ENCODE results near the gene WWOX.

WWOX gene

DNA sequence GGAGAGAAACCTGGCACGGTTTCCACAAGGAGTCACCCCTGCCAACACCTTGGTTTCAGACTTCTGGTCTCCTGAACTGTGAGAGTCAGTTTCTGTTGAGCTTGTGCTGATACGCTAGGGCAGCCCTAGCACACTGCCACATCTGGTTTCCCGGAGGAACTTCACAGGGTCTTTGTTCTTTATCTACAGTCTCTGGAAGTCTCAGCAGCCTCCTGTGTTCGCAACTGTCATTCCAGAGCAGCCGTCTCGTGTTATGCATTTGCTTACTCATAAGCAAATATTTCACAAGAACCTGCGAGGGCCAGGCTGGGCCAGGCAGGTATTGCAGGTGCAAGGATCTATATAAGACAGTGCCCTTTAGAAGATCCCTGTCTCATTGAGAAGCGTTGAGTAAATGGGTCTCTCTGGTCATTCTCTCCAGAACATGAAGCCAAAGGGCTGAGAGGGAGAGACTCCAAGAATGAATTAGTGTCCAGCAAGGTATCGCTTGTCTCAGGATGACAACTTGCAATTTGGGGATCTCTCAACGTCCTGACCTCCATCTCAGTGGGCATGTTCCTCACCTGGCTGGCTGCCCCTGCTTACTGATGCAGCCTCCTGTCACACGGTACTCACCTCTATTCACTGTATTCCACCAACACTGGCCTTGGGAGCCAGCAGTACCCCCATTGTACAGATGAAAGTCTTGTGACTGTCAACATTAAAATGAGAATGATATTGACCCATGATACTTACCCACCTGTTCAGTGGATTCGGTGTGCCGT, 141.2 kb downstream of the WWOX start:
- Histone ChIP-seq H3K4me3 (ENCODE audit: low read length) (no peak overlapping the region), H3K36me3 (ENCODE audit: insufficient read depth, low read length) (no peaks in the 10 kb centered on the region)

GRCh38 chr16:78242239-78242630, 142.8 kb downstream of the WWOX start:
- H3K9me3 ChIP-seq (ENCODE audit: low read length) = no peaks in the 10 kb centered on the region
- H3K27me3 ChIP-seq (ENCODE audit: insufficient read depth, low read length) = no peaks in the 10 kb centered on the region
- H2AFZ ChIP-seq (ENCODE audit: low read depth, low read length) = no peak overlapping the region
- no peaks in the 10 kb centered on the region for H3K4me1 ChIP-seq (ENCODE audit: insufficient read depth, low read length)
- no peaks in the 10 kb centered on the region for H3K36me3 ChIP-seq (ENCODE audit: insufficient read depth, low read length)
- H3K4me3 ChIP-seq (ENCODE audit: low read length) = no peak overlapping the region

More for the DNA sequence above, 141.2 kb downstream of the WWOX start:
- no peaks in the 10 kb centered on the region for H3K27me3 ChIP-seq (ENCODE audit: insufficient read depth, low read length)
- no peak overlapping the region for H2AFZ ChIP-seq (ENCODE audit: low read depth, low read length)
- no peaks in the 10 kb centered on the region for H3K9me3 ChIP-seq (ENCODE audit: low read length)
- no peaks in the 10 kb centered on the region for H3K4me1 ChIP-seq (ENCODE audit: insufficient read depth, low read length)

- Histone ChIP-seq H3K36me3 (ENCODE audit: insufficient read depth, low read length) (no peaks in the 10 kb centered on the region), H3K4me3 (ENCODE audit: low read length) (no peak overlapping the region), H3K9me3 (ENCODE audit: low read length) (no peaks in the 10 kb centered on the region), H3K27me3 (ENCODE audit: insufficient read depth, low read length) (no peaks in the 10 kb centered on the region), H3K4me1 (ENCODE audit: insufficient read depth, low read length) (no peaks in the 10 kb centered on the region), H2AFZ (ENCODE audit: low read depth, low read length) (no peak overlapping the region)
These were observed 144.9 kb downstream of the WWOX start for GRCh38 chr16:78244131-78244895.

GRCh38 chr16:78246559-78246958, 147.1 kb downstream of the WWOX start:
- Histone ChIP-seq H3K4me3 (ENCODE audit: low read length) (no peak overlapping the region), H3K27me3 (ENCODE audit: insufficient read depth, low read length) (no peaks in the 10 kb centered on the region), H3K9me3 (ENCODE audit: low read length) (no peaks in the 10 kb centered on the region), H2AFZ (ENCODE audit: low read depth, low read length) (no peak overlapping the region), H3K36me3 (ENCODE audit: insufficient read depth, low read length) (no peaks in the 10 kb centered on the region), H3K4me1 (ENCODE audit: insufficient read depth, low read length) (no peaks in the 10 kb centered on the region)

DNA sequence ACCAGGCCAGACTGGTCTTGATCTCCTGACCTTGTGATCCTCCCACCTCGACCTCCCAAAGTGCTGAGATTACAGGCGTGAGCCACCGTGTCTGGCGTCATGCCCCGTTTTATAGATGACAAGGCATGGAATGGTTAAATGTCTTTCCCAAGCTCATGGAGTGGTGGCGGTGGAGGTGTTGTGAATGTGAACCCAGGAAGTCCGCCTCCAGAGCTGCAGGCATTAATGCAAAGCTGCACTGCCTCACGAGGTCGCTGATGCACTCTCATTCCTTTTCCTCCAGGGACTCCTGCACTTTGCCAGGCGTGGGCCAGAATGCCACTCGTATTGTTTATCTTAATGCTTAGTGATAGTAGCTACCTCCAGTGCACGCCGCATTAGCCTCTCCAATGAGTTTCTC, 149.6 kb downstream of the WWOX start:
- Histone ChIP-seq H3K4me3 (ENCODE audit: low read length) (no peak overlapping the region), H3K4me1 (ENCODE audit: insufficient read depth, low read length) (no peaks in the 10 kb centered on the region), H2AFZ (ENCODE audit: low read depth, low read length) (no peak overlapping the region), H3K36me3 (ENCODE audit: insufficient read depth, low read length) (no peaks in the 10 kb centered on the region), H3K9me3 (ENCODE audit: low read length) (no peaks in the 10 kb centered on the region), H3K27me3 (ENCODE audit: insufficient read depth, low read length) (no peaks in the 10 kb centered on the region)

DNA sequence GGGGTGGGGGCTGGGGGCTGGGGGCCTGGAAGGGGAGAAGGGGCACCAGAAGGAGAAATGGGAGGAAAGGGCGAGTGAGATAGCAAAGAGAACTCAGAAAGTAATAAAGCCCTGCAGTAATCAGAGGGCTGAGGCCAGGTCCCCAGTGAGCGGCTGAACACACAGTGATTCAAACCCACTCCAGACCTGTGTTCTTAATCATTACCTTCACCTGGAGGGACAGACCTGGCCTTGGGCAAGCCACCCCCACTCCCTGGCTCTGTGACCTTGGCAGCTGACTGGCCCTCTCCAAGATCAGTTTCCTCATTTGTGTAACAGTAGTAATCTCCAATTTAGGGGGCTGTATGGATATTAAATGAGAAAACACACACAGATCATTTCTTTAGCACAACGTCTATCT, 150.4 kb downstream of the WWOX start:
- H3K36me3 ChIP-seq (ENCODE audit: insufficient read depth, low read length) = no peaks in the 10 kb centered on the region
- H2AFZ ChIP-seq (ENCODE audit: low read depth, low read length) = no peak overlapping the region
- no peaks in the 10 kb centered on the region for H3K4me1 ChIP-seq (ENCODE audit: insufficient read depth, low read length)
- no peak overlapping the region for H3K4me3 ChIP-seq (ENCODE audit: low read length)
- no peaks in the 10 kb centered on the region for H3K27me3 ChIP-seq (ENCODE audit: insufficient read depth, low read length)
- H3K9me3 ChIP-seq (ENCODE audit: low read length) = no peaks in the 10 kb centered on the region

GRCh38 chr16:78251115-78251514, 151.7 kb downstream of the WWOX start:
- no peaks in the 10 kb centered on the region for H3K4me1 ChIP-seq (ENCODE audit: insufficient read depth, low read length)
- no peak overlapping the region for H2AFZ ChIP-seq (ENCODE audit: low read depth, low read length)
- no peak overlapping the region for H3K4me3 ChIP-seq (ENCODE audit: low read length)
- no peaks in the 10 kb centered on the region for H3K27me3 ChIP-seq (ENCODE audit: insufficient read depth, low read length)
- H3K36me3 ChIP-seq (ENCODE audit: insufficient read depth, low read length) = no peaks in the 10 kb centered on the region
- H3K9me3 ChIP-seq (ENCODE audit: low read length) = no peaks in the 10 kb centered on the region

DNA sequence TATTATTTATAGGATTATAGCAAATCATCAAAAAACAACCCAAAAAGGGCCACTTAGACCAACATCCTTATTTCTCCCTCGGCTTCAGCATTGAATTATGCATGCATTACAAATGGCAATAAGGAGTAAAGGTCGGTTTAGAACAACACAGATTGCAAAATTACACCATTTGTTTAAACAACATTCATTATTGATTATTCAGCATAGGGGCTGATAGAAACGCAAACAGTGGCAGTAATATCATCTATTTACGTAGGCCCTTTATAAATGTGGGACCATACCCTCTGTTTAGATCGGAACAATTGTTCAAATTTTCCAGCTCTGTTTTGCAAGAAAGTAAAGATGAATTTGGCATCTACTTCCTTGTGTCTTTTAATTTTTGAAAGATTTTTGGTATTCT, 153.3 kb downstream of the WWOX start:
- no peak overlapping the region for H3K4me3 ChIP-seq (ENCODE audit: low read length)
- no peaks in the 10 kb centered on the region for H3K9me3 ChIP-seq (ENCODE audit: low read length)
- H3K4me1 ChIP-seq (ENCODE audit: insufficient read depth, low read length) = no peaks in the 10 kb centered on the region
- H3K27me3 ChIP-seq (ENCODE audit: insufficient read depth, low read length) = no peaks in the 10 kb centered on the region
- no peak overlapping the region for H2AFZ ChIP-seq (ENCODE audit: low read depth, low read length)
- no peaks in the 10 kb centered on the region for H3K36me3 ChIP-seq (ENCODE audit: insufficient read depth, low read length)

DNA sequence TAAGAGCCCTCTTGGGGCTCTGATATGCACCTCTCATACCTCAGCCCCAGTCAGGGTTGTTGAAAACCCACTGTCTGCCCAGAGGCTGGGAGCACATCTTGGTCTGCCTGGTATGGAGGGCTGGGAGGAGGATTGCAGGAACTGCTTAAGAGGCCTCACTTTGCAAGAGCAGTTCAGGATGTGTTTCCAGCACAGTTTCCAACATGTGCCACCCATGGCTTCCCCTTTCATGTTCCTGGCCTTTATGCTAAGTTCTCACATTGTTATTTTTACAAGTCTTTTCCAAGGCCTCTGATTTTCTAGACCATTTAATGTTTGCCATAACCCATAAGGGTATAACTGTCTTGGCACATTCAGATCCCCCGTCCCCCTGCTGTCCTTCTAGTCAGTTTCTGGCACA, 155.4 kb downstream of the WWOX start:
- Histone ChIP-seq H3K36me3 (ENCODE audit: insufficient read depth, low read length) (no peaks in the 10 kb centered on the region), H3K4me1 (ENCODE audit: insufficient read depth, low read length) (no peaks in the 10 kb centered on the region), H3K4me3 (ENCODE audit: low read length) (no peak overlapping the region), H3K9me3 (ENCODE audit: low read length) (no peaks in the 10 kb centered on the region), H3K27me3 (ENCODE audit: insufficient read depth, low read length) (no peaks in the 10 kb centered on the region), H2AFZ (ENCODE audit: low read depth, low read length) (no peak overlapping the region)

- Histone ChIP-seq H3K4me1 (ENCODE audit: insufficient read depth, low read length) (no peaks in the 10 kb centered on the region), H3K9me3 (ENCODE audit: low read length) (no peaks in the 10 kb centered on the region), H3K4me3 (ENCODE audit: low read length) (no peak overlapping the region), H2AFZ (ENCODE audit: low read depth, low read length) (no peak overlapping the region), H3K36me3 (ENCODE audit: insufficient read depth, low read length) (no peaks in the 10 kb centered on the region), H3K27me3 (ENCODE audit: insufficient read depth, low read length) (no peaks in the 10 kb centered on the region)
These were observed 157.4 kb downstream of the WWOX start for GRCh38 chr16:78256686-78257375.

DNA sequence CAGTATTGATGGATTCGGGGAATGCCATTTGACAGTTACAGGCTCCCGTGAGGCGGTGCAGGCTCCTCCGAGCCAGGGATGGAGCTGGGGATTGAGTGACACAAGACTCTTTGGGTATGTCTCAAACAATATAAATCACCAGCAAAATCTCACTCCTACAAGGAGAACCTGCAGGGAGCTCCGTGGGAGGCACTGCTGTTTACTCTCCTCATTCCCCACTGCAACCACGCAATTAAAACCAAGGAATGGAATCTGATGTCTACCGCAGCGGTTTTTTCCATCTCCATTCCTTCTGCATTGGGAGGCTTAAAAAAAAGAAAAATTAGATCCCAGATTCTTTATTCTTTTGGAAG, 157.9 kb downstream of the WWOX start:
- no peaks in the 10 kb centered on the region for H3K36me3 ChIP-seq (ENCODE audit: insufficient read depth, low read length)
- H3K4me1 ChIP-seq (ENCODE audit: insufficient read depth, low read length) = no peaks in the 10 kb centered on the region
- H3K9me3 ChIP-seq (ENCODE audit: low read length) = no peaks in the 10 kb centered on the region
- no peak overlapping the region for H3K4me3 ChIP-seq (ENCODE audit: low read length)
- no peak overlapping the region for H2AFZ ChIP-seq (ENCODE audit: low read depth, low read length)
- no peaks in the 10 kb centered on the region for H3K27me3 ChIP-seq (ENCODE audit: insufficient read depth, low read length)

GRCh38 chr16:78258375-78259065, 159.1 kb downstream of the WWOX start:
- Histone ChIP-seq H3K4me3 (ENCODE audit: low read length) (no peak overlapping the region), H3K4me1 (ENCODE audit: insufficient read depth, low read length) (no peaks in the 10 kb centered on the region), H2AFZ (ENCODE audit: low read depth, low read length) (no peak overlapping the region)

DNA sequence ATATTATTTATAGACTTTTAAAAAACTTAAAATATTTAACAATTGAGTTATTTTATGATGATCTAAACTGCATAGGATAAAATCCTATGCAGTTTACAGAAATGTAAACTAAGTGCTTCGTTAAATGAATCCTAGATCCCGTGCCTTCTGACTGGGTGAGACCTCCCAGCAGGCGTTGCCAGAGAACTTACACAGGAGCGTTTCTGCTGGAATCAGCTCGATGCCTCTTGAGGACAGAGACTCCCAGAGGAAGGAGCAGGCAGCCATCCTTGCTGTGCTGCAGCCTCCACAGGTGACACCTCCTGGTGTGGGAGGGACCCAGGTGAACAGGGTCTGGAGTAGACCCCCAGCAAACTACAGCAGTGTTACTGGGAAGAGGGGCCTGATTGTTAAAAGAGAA, 160.4 kb downstream of the WWOX start:
- H3K4me3 ChIP-seq (ENCODE audit: low read length) = no peak overlapping the region
- no peaks in the 10 kb centered on the region for H3K4me1 ChIP-seq (ENCODE audit: insufficient read depth, low read length)
- peaks cover 6% of the 10 kb centered on the region for H3K9me3 ChIP-seq (ENCODE audit: low read length)
- H3K36me3 ChIP-seq (ENCODE audit: insufficient read depth, low read length) = no peaks in the 10 kb centered on the region
- no peaks in the 10 kb centered on the region for H3K27me3 ChIP-seq (ENCODE audit: insufficient read depth, low read length)
- no peak overlapping the region for H2AFZ ChIP-seq (ENCODE audit: low read depth, low read length)

More at GRCh38 chr16:78258375-78259065, 159.1 kb downstream of the WWOX start:
- Histone ChIP-seq H3K9me3 (ENCODE audit: low read length) (no peaks in the 10 kb centered on the region), H3K27me3 (ENCODE audit: insufficient read depth, low read length) (no peaks in the 10 kb centered on the region), H3K36me3 (ENCODE audit: insufficient read depth, low read length) (no peaks in the 10 kb centered on the region)
